Endothelial cell of umbilical vein (primary cell): ENCODE measurements around the gene SLC15A2. TPM values are rescaled to one million over a fixed set of nuclear protein-coding genes. Genes with fewer than 3 reads are reported as not detected.

ENCODE experiments used
- BruUV-seq: library from RNA; stranded (reverse); fragments of 400-500 nt; replicated peaks from 2 replicates; lab custom pipeline; 2021; lab: Mats Ljungman, UMichigan
- CTCF ChIA-PET: fragments of 300-600, 350-600 bp; sonication (Branson Sonifier 250); formaldehyde crosslinking; loops from one replicate; lab custom pipeline; 2021; ENCODE audit warnings: antibody characterized with exemption, inconsistent platforms; lab: Charles Lee
- POLR2A ChIA-PET: fragments of 300-600, 350-600 bp; sonication (Branson Sonifier 250); formaldehyde crosslinking; loops from one replicate; lab custom pipeline; 2021; ENCODE audit warnings: antibody characterized with exemption, inconsistent platforms; lab: Charles Lee
- DNase-seq: peaks from one replicate; pipeline ENCODE4 v3.0.0-alpha.2; 2011; ENCODE audit warnings: low read depth, low spot score
- FAIRE-seq: peaks from 2 replicates; lab custom pipeline; 2011; peaks lifted over from hg19 to GRCh38; lab: Jason Lieb, UNC
- H2AFZ ChIP-seq: 2 replicates; pipeline ENCODE4 v1.6.0; 2012; ENCODE audit warnings: low read depth, low read length, control low read depth, inconsistent platforms
- H3K27ac ChIP-seq: 2 replicates; pipeline ENCODE4 v1.5.1; 2011; ENCODE audit warnings: low read depth, mild to moderate bottlenecking, control low read depth, low read length, moderate library complexity; ENCODE audit not compliant: insufficient read depth
- H3K27me3 ChIP-seq, 2 experiments: 2 replicates each; pipeline versions ENCODE4 v1.6.0 to v1.6.1; 2011; ENCODE audit warnings: low read length in 2 of 2, mixed read lengths in 1 of 2; ENCODE audit not compliant: control insufficient read depth in 2 of 2, insufficient read depth in 2 of 2
- H3K36me3 ChIP-seq, 2 experiments: 2 replicates in 1 of 2; 3 replicates in 1 of 2; pipeline ENCODE4 v1.5.1; 2011; ENCODE audit warnings: low read length in 2 of 2, mild to moderate bottlenecking in 1 of 2, moderate library complexity in 1 of 2; ENCODE audit not compliant: control insufficient read depth in 2 of 2, insufficient read depth in 2 of 2; ENCODE audit errors: extremely low read depth in 1 of 2
- H3K4me1 ChIP-seq: 3 replicates; pipeline ENCODE4 v1.5.1; 2011; ENCODE audit warnings: mild to moderate bottlenecking, low read length; ENCODE audit not compliant: control insufficient read depth, insufficient read depth; ENCODE audit errors: extremely low read depth
- H3K4me2 ChIP-seq: 2 replicates; pipeline ENCODE4 v1.6.1; 2011; ENCODE audit warnings: low read length, control low read depth, mixed read lengths; ENCODE audit not compliant: insufficient read depth
- H3K4me3 ChIP-seq, 3 experiments: fragments of 200-600 bp in 1 of 3; sonication (generic), shearing (Covaris generic) in 1 of 3; replicated peaks in 1 of 3; 2 replicates each; pipeline ENCODE4 v1.5.1; 2011 to 2016; ENCODE audit warnings: control low read depth in 3 of 3, low read length in 3 of 3, mild to moderate bottlenecking in 2 of 3, inconsistent platforms in 1 of 3, low read depth in 1 of 3, moderate library complexity in 1 of 3; ENCODE audit not compliant: insufficient read depth in 1 of 3
- H3K79me2 ChIP-seq: 2 replicates; pipeline ENCODE4 v1.6.0; 2012; ENCODE audit warnings: low read length, inconsistent platforms; ENCODE audit not compliant: control insufficient read depth, insufficient read depth
- H3K9ac ChIP-seq: replicated peaks from 2 replicates; pipeline ENCODE3; 2011; ENCODE audit warnings: low read length, control low read depth; ENCODE audit not compliant: insufficient read depth; ENCODE audit errors: extremely low read depth
- H3K9me1 ChIP-seq: replicated peaks from 3 replicates; pipeline ENCODE4 v1.6.0; 2011; ENCODE audit warnings: mild to moderate bottlenecking, low read length; ENCODE audit not compliant: control insufficient read depth, insufficient read depth; ENCODE audit errors: extremely low read depth
- H3K9me3 ChIP-seq: replicated peaks from 2 replicates; pipeline ENCODE4 v1.5.1; 2012; ENCODE audit warnings: low read length, inconsistent platforms; ENCODE audit not compliant: control insufficient read depth, insufficient read depth
- H4K20me1 ChIP-seq: replicated peaks from 2 replicates; pipeline ENCODE3; 2011; ENCODE audit warnings: mild to moderate bottlenecking, low read length; ENCODE audit not compliant: control insufficient read depth, insufficient read depth; ENCODE audit errors: extremely low read depth
- EZH2 ChIP-seq: IDR thresholded peaks from 2 replicates; pipeline ENCODE4 v1.6.1; 2012; ENCODE audit warnings: borderline replicate concordance, low read depth, mild to moderate bottlenecking, moderate library complexity, low read length, inconsistent platforms; ENCODE audit not compliant: severe bottlenecking
- FOS ChIP-seq: IDR thresholded peaks from 2 replicates; pipeline ENCODE4 v1.6.1; 2011; ENCODE audit warnings: mild to moderate bottlenecking, low read length, moderate library complexity, borderline replicate concordance; ENCODE audit not compliant: insufficient read depth
- GATA2 ChIP-seq: IDR thresholded peaks from 2 replicates; pipeline ENCODE4 v1.7.0; 2011; ENCODE audit warnings: low read depth, mild to moderate bottlenecking, moderate library complexity, mixed read lengths, low read length; ENCODE audit not compliant: insufficient read length, insufficient read depth
- JUN ChIP-seq: IDR thresholded peaks from 2 replicates; pipeline ENCODE4 v1.6.1; 2011; ENCODE audit warnings: borderline replicate concordance, low read depth; ENCODE audit not compliant: insufficient read length, insufficient read depth
- MYC ChIP-seq: IDR thresholded peaks from one replicate; pipeline ENCODE4 v1.6.1; 2011; ENCODE audit warnings: mild to moderate bottlenecking, low read depth, low read length
- POLR2A ChIP-seq: IDR thresholded peaks from 2 replicates; pipeline ENCODE4 v1.6.1; 2012; ENCODE audit warnings: low read depth, mild to moderate bottlenecking, control low read depth, low read length
- POLR2AphosphoS5 ChIP-seq: IDR thresholded peaks from 2 replicates; pipeline ENCODE4 v1.6.1; 2012; ENCODE audit warnings: low read depth, mild to moderate bottlenecking, control low read depth, low read length, moderate library complexity; ENCODE audit not compliant: insufficient read depth
- dilution Hi-C: fragments of 300-500 bp; cut with MboI; formaldehyde crosslinking; loops from one replicate; pipeline ENCODE4 v1.15.0; 2019; ENCODE audit warnings: low sequenced_read_pairs; ENCODE audit not compliant: extremely low pct_ligation_motif_present
- intact Hi-C: fragments of 100-400 bp; cut with micrococcal nuclease; formaldehyde crosslinking; loops from one replicate; pipeline ENCODE4 v1.10.0; 2022
- polyA plus RNA-seq, 4 experiments: library from polyadenylated mRNA; depleted of rRNA in 3 of 4; stranded (reverse) in 3 of 4; unstranded in 1 of 4; fragments of >200 nt; gene quantifications; 2 replicates each; pipeline versions ENCODE4 v1.2.1 to v1.2.3, GENCODE V29; 2011 to 2012; ENCODE audit warnings: missing spikeins in 1 of 4
- total RNA-seq: library from RNA; stranded (reverse); gene quantifications from 2 replicates; pipeline ENCODE4 v1.2.3, GENCODE V29; 2021
- TF ChIP-seq, protein P1 (sequence below), 2 donors: IDR thresholded peaks; 1 replicate in 1 of 2; 2 replicates in 1 of 2; pipeline ENCODE4 v1.5.1; 2011; ENCODE audit warnings: low read length in 2 of 2, mild to moderate bottlenecking in 2 of 2, moderate library complexity in 2 of 2, control low read depth in 1 of 2, inconsistent platforms in 1 of 2, low read depth in 1 of 2; ENCODE audit not compliant: insufficient read depth in 1 of 2; ENCODE audit errors: extremely low read depth in 1 of 2

The SLC15A2 gene
- total and polyA plus RNA-seq, 2 donors (not counting 3 experiments of a cell fraction or from before 2014, with no cell fraction given): 0.11 to 0.39 TPM

GRCh38 chr3:121943431-121943830 is 49.2 kb downstream of the SLC15A2 start:
- no peak overlapping the region for H3K27ac ChIP-seq
- FAIRE-seq (no peak), DNase-seq (no peak)
- ChIA-PET POLR2A (no interaction called here), CTCF (no interaction called here)
- H3K4me3 ChIP-seq: no peak overlapping the region
- dilution Hi-C loops (no loop called here), intact Hi-C loops (no loop called here)
- no TSS peak for BruUV-seq
- no peak overlapping the region for H3K9ac ChIP-seq
- no peaks in the 10 kb centered on the region for H4K20me1 ChIP-seq
- no peaks in the 10 kb centered on the region for H3K79me2 ChIP-seq
- no peaks in the 10 kb centered on the region for H3K9me3 ChIP-seq
- no peaks in the 10 kb centered on the region for H3K36me3 ChIP-seq
- H2AFZ ChIP-seq: no peak overlapping the region
- no peaks in the 10 kb centered on the region for H3K9me1 ChIP-seq
- TF ChIP-seq JUN (no peak), POLR2A (no peak), MYC (no peak), EZH2 (no peak), FOS (no peak), POLR2AphosphoS5 (no peak), GATA2 (no peak)
- TF ChIP-seq, protein P1, sequence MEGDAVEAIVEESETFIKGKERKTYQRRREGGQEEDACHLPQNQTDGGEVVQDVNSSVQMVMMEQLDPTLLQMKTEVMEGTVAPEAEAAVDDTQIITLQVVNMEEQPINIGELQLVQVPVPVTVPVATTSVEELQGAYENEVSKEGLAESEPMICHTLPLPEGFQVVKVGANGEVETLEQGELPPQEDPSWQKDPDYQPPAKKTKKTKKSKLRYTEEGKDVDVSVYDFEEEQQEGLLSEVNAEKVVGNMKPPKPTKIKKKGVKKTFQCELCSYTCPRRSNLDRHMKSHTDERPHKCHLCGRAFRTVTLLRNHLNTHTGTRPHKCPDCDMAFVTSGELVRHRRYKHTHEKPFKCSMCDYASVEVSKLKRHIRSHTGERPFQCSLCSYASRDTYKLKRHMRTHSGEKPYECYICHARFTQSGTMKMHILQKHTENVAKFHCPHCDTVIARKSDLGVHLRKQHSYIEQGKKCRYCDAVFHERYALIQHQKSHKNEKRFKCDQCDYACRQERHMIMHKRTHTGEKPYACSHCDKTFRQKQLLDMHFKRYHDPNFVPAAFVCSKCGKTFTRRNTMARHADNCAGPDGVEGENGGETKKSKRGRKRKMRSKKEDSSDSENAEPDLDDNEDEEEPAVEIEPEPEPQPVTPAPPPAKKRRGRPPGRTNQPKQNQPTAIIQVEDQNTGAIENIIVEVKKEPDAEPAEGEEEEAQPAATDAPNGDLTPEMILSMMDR (IDR thresholded peaks at IDR 0.05; ENCODE audit: extremely low read depth in 1 of 2, insufficient read depth in 1 of 2, low read depth in 1 of 2, low read length in 2 of 2): no peak
- H3K4me2 ChIP-seq: no peak overlapping the region
- no peaks in the 10 kb centered on the region for H3K4me1 ChIP-seq
- no peaks in the 10 kb centered on the region for H3K27me3 ChIP-seq
